Hepatocyte (in vitro differentiated cells): ENCODE results near the gene MYL3.

Experiments
- EZH2 ChIP-seq: fragments of 200-600 bp; sonication (generic); IDR thresholded peaks from 2 replicates; pipeline ENCODE4 v1.6.1; 2016; ENCODE audit warnings: antibody characterized with exemption, mild to moderate bottlenecking, borderline replicate concordance
- TF ChIP-seq, protein P1 (sequence below): fragments of 200-600 bp; sonication (generic); IDR thresholded peaks from 2 replicates; pipeline ENCODE4 v1.5.1; 2016; ENCODE audit warnings: antibody characterized with exemption, mild to moderate bottlenecking; ENCODE audit not compliant: poor library complexity

DNA sequence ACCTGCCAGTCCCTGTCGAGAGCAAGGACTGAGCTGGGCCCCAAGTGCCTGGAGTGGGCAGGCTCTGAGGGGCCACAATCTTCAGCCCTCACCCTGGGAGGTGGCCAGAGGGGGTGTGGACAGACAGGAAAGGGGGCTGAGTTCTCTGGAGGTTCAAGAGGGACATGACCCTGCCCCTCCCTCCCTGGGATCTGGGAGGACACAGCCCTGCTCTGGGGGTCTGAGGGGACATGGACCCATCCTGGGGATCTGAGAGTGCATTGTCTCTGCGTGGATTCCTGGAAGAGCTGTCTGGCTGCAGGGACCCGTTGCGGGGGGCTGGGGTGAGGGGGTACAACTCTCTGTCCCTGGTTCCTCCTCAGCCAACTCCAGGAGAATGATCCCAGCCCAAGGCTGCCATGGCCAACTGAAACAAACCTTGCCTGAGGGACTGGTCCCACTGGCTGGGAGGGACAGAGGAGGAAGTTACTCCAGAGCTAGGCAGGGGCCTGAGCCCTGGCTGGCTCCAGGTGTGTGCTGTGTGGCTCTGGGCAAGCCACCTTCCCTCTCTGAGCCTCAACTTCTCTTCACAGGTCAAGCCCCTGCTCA lies 43.3 kb upstream of the MYL3 start:
- TF ChIP-seq, protein P1, sequence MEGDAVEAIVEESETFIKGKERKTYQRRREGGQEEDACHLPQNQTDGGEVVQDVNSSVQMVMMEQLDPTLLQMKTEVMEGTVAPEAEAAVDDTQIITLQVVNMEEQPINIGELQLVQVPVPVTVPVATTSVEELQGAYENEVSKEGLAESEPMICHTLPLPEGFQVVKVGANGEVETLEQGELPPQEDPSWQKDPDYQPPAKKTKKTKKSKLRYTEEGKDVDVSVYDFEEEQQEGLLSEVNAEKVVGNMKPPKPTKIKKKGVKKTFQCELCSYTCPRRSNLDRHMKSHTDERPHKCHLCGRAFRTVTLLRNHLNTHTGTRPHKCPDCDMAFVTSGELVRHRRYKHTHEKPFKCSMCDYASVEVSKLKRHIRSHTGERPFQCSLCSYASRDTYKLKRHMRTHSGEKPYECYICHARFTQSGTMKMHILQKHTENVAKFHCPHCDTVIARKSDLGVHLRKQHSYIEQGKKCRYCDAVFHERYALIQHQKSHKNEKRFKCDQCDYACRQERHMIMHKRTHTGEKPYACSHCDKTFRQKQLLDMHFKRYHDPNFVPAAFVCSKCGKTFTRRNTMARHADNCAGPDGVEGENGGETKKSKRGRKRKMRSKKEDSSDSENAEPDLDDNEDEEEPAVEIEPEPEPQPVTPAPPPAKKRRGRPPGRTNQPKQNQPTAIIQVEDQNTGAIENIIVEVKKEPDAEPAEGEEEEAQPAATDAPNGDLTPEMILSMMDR, result no peak
- TF ChIP-seq EZH2, result no peak
